CD4-positive, alpha-beta T cell treated with Interleukin-21 for 1 hour (primary cell): Measurements from ENCODE around the gene OR51B4.
"Not testable (repeated sequence)": the region's sequence is repeated elsewhere in the genome, so short reads cannot be mapped to it uniquely, and the experiment has no call there.

Source experiments
- DNase-seq: peaks from one replicate; pipeline ENCODE4 v3.0.0-alpha.2; 2020

OR51B4 gene

GRCh38 chr11:5267033-5267563 is 34.6 kb downstream of the OR51B4 start:
- no peak for DNase-seq

GRCh38 chr11:5266609-5267008 is 35.1 kb downstream of the OR51B4 start:
- no peak for DNase-seq

- no peak for DNase-seq
Observed at GRCh38 chr11:5265832-5266231, 35.9 kb downstream of the OR51B4 start.

GRCh38 chr11:5258543-5259262 is 43.0 kb downstream of the OR51B4 start:
- no peak for DNase-seq

- no peak for DNase-seq
Observed at GRCh38 chr11:5257296-5257695, 44.5 kb downstream of the OR51B4 start.

DNA sequence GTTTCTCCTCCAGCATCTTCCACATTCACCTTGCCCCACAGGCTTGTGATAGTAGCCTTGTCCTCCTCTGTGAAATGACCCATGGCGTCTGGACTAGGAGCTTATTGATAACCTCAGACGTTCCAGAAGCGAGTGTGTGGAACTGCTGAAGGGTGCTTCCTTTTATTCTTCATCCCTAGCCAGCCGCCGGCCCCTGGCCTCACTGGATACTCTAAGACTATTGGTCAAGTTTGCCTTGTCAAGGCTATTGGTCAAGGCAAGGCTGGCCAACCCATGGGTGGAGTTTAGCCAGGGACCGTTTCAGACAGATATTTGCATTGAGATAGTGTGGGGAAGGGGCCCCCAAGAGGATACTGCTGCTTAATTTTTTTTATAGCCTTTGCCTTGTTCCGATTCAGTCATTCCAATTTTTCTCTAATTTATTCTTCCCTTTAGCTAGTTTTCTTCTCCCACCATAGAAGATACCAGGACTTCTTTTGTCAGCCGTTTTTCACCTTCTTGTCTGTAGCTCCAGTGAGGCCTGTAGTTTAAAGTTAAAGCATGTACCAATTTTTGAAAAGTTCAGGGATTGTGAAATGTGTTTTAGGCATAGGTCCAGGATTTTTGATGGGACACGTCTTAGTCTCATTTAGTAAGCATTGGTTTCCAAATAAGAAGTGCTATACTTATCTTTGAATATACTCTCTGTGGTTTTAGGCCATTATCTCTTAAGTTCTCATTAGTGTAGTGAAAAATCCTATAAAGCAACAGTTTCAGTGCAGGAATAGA is 46.9 kb downstream of the OR51B4 start, which contains the start of gene HBG2:
Gene HBG2 (minus strand): TSS at position 136 of the 768 bp plus-strand sequence. CDS start 53 bp downstream, at position 83.
- not testable (repeated sequence) for DNase-seq

DNA sequence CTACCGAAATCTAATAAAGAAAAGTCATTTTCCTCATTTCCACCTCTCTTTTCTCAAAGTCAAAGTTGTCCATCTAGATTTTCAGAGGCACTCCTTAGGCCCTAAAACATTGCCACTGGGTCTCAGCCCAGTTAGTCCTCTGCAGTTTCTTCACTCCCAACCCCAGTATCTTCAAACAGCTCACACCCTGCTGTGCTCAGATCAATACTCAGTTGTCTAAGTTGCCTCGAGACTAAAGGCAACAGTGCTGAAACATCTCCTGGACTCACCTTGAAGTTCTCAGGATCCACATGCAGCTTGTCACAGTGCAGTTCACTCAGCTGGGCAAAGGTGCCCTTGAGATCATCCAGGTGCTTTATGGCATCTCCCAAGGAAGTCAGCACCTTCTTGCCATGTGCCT is 47.7 kb downstream of the OR51B4 start:
- not testable (repeated sequence) for DNase-seq

- not testable (repeated sequence) for DNase-seq
Observed at GRCh38 chr11:5253440-5253839, 48.3 kb downstream of the OR51B4 start.

- DNase-seq = no peak
Observed at GRCh38 chr11:5252919-5253265, 48.9 kb downstream of the OR51B4 start.

GRCh38 chr11:5252192-5252918 is 49.4 kb downstream of the OR51B4 start:
- no peak for DNase-seq

- no peak for DNase-seq
Observed at GRCh38 chr11:5251746-5252145, 50.0 kb downstream of the OR51B4 start.
